ENCODE data around the gene BICD1. TPM values are rescaled to one million over a fixed set of nuclear protein-coding genes. Genes with fewer than 3 reads are reported as not detected.

The BICD1 gene
- total and polyA plus RNA-seq, 4 donors = 0.46 to 3.4 (median 1.1) TPM

- TF ChIP-seq FOXA2 (IDR thresholded peaks at IDR 0.05) = no peak
- TF ChIP-seq ZBTB33 (IDR thresholded peaks at IDR 0.05) = no peak
- no peak for TF ChIP-seq REST (IDR thresholded peaks at IDR 0.05)
- TF ChIP-seq RXRA (IDR thresholded peaks at IDR 0.05) = no peak
- no peak for TF ChIP-seq HNF4G (IDR thresholded peaks at IDR 0.05)
- no peak for TF ChIP-seq SP1 (IDR thresholded peaks at IDR 0.05)
- no peak for TF ChIP-seq GABPA (IDR thresholded peaks at IDR 0.05 in 1 of 2, conservative IDR thresholded peaks at IDR 0.05 in 1 of 2)
- TF ChIP-seq MAX (IDR thresholded peaks at IDR 0.05) = no peak
- TF ChIP-seq NR2F2 (IDR thresholded peaks at IDR 0.05) = no peak
- TF ChIP-seq RAD21 (IDR thresholded peaks at IDR 0.05) = no peak
- Histone ChIP-seq H3K27me3 (ENCODE audit: control insufficient read depth in 4 of 4, insufficient read depth in 4 of 4, low read length in 3 of 4) (no peaks in the 10 kb centered on the region), H3K4me1 (ENCODE audit: control insufficient read depth in 4 of 4, insufficient read depth in 4 of 4, low read length in 3 of 4) (peaks cover 0 to 3% (median 0%) of the 10 kb centered on the region in 4 donors), H3K9me3 (ENCODE audit: control insufficient read depth in 4 of 4, low read length in 3 of 4) (no peaks in the 10 kb centered on the region), H3K27ac (ENCODE audit: low read depth in 1 of 2, low read length in 2 of 2) (no peak overlapping the region), H3K36me3 (ENCODE audit: control insufficient read depth in 4 of 4, insufficient read depth in 3 of 4, low read depth in 1 of 4, low read length in 3 of 4) (no peaks in the 10 kb centered on the region), H3K4me3 (ENCODE audit: low read depth in 1 of 3, low read length in 3 of 3) (no peak overlapping the region), H3K9ac (ENCODE audit: low read depth in 1 of 2, low read length in 2 of 2) (no peak overlapping the region)
- no peak for DNase-seq (ENCODE audit: low spot score)
- 86% methylated on average over 8 of the region's 8 CpGs for WGBS
Observed at GRCh38 chr12:32379667-32380066, 273.0 kb downstream of the BICD1 start.

GRCh38 chr12:32382226-32382625, 275.6 kb downstream of the BICD1 start:
- Histone ChIP-seq H3K36me3 (ENCODE audit: control insufficient read depth in 4 of 4, insufficient read depth in 3 of 4, low read depth in 1 of 4, low read length in 3 of 4) (no peaks in the 10 kb centered on the region), H3K27me3 (ENCODE audit: control insufficient read depth in 4 of 4, insufficient read depth in 4 of 4, low read length in 3 of 4) (no peaks in the 10 kb centered on the region), H3K4me1 (ENCODE audit: control insufficient read depth in 4 of 4, insufficient read depth in 4 of 4, low read length in 3 of 4) (peaks cover 0 to 3% (median 0%) of the 10 kb centered on the region in 4 donors), H3K9ac (ENCODE audit: low read depth in 1 of 2, low read length in 2 of 2) (no peak overlapping the region), H3K27ac (ENCODE audit: low read depth in 1 of 2, low read length in 2 of 2) (no peak overlapping the region), H3K9me3 (ENCODE audit: control insufficient read depth in 4 of 4, low read length in 3 of 4) (no peaks in the 10 kb centered on the region), H3K4me3 (ENCODE audit: low read depth in 1 of 3, low read length in 3 of 3) (no peak overlapping the region)
- TF ChIP-seq CTCF (IDR thresholded peaks at IDR 0.05; ENCODE audit: low read depth, low read length, missing input control) (no peak), ATF3 (IDR thresholded peaks at IDR 0.05) (no peak), JUND (IDR thresholded peaks at IDR 0.05) (no peak), REST (IDR thresholded peaks at IDR 0.05) (no peak), MAX (IDR thresholded peaks at IDR 0.05) (no peak), RAD21 (IDR thresholded peaks at IDR 0.05) (no peak), TAF1 (conservative IDR thresholded peaks at IDR 0.05) (no peak), GABPA (IDR thresholded peaks at IDR 0.05 in 1 of 2, conservative IDR thresholded peaks at IDR 0.05 in 1 of 2) (no peak), SP1 (IDR thresholded peaks at IDR 0.05) (no peak), ZBTB33 (IDR thresholded peaks at IDR 0.05) (no peak), HNF4G (IDR thresholded peaks at IDR 0.05) (no peak), YY1 (IDR thresholded peaks at IDR 0.05) (no peak), EGR1 (IDR thresholded peaks at IDR 0.05; ENCODE audit: low read depth in 2 of 2) (no peak), RXRA (IDR thresholded peaks at IDR 0.05) (no peak), FOXA1 (IDR thresholded peaks at IDR 0.05) (no peak)
- 93% methylated on average over 2 of the region's 2 CpGs for WGBS
- DNase-seq (ENCODE audit: low spot score) = no peak
